GM10248 (cell line): ENCODE data around the gene LRRN4.
"Not testable (repeated sequence)": the region's sequence is repeated elsewhere in the genome, so short reads cannot be mapped to it uniquely, and the experiment has no call there.

ENCODE experiments used
- CTCF ChIA-PET: fragments of 300-600 bp; sonication (Branson Sonifier 250); formaldehyde crosslinking; extraction: SDS; loops from one replicate; lab custom pipeline; 2021; ENCODE audit warnings: antibody characterized with exemption; lab: Yijun Ruan, JAX
- POLR2A ChIA-PET: fragments of 350-650 bp; sonication (Branson Sonifier 250); formaldehyde crosslinking; extraction: SDS; loops from one replicate; lab custom pipeline; 2020; ENCODE audit warnings: antibody characterized with exemption; lab: Yijun Ruan, JAX
- DNase-seq: peaks from one replicate; pipeline ENCODE4 v3.0.0; 2012; ENCODE audit errors: extremely low spot score
- TF ChIP-seq, protein P1 (sequence below): IDR thresholded peaks from 2 replicates; pipeline ENCODE4 v1.5.1; 2012; ENCODE audit warnings: mild to moderate bottlenecking, low read depth; ENCODE audit errors: extremely low read depth, missing control alignments, control extremely low read depth

The LRRN4 gene

DNA sequence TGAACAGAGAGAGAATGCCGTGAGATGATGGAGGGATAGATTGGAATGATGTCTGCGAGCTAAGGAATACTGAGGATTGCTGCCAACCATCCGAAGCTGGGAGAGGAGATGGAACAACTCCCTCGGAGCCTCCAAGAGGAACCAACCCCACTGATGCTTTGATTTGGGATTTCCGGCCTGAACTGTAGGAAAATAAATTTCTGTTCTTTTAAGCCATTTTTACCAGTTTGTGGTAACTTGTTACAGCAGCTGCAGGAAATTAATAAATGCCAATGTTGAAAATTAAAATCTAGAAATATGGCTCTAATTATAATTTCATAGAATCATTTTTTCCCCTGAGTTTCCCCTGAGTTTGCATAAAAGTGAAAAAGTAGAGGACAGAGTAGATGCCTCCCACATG is 14.1 kb downstream of the LRRN4 start:
- TF ChIP-seq, protein P1, sequence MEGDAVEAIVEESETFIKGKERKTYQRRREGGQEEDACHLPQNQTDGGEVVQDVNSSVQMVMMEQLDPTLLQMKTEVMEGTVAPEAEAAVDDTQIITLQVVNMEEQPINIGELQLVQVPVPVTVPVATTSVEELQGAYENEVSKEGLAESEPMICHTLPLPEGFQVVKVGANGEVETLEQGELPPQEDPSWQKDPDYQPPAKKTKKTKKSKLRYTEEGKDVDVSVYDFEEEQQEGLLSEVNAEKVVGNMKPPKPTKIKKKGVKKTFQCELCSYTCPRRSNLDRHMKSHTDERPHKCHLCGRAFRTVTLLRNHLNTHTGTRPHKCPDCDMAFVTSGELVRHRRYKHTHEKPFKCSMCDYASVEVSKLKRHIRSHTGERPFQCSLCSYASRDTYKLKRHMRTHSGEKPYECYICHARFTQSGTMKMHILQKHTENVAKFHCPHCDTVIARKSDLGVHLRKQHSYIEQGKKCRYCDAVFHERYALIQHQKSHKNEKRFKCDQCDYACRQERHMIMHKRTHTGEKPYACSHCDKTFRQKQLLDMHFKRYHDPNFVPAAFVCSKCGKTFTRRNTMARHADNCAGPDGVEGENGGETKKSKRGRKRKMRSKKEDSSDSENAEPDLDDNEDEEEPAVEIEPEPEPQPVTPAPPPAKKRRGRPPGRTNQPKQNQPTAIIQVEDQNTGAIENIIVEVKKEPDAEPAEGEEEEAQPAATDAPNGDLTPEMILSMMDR: no peak
- ChIA-PET CTCF (interaction anchor here (1.5 to 1.6 kb wide), 2 partner anchors 15 to 510 kb away, joined by 4 to 5 read pairs; no protein-coding TSS in a partner anchor), POLR2A (no interaction called here)
- no peak for DNase-seq

DNA sequence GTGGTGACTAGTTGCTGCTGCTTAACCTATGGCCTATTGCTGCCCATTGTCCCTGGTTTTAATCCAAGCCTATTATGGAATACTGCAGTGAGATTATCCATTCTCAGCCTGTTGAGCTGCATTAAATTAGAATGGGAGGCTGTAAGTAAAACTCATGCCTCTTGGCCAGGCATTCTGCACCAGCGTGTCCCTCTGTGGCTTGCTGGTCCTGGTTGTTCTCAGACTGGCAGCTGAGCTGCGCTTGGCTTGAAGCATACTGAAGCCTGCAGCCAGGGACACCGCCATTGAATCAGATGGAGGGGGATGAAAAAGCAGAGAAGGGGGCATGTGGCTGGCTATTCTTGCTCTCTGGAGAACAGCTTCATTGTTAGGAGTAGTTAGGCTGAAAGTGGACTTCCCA is 15.6 kb downstream of the LRRN4 start:
- no peak for DNase-seq
- CTCF ChIA-PET: interaction anchor here (1.3 to 1.6 kb wide), 2 partner anchors 21 to 508 kb away, joined by 3 to 5 read pairs; no protein-coding TSS in a partner anchor
- POLR2A ChIA-PET: no interaction called here
- TF ChIP-seq, protein P1: no peak

GRCh38 chr20:6037082-6037481 is 16.8 kb downstream of the LRRN4 start:
- POLR2A ChIA-PET: no interaction called here
- TF ChIP-seq, protein P1: no peak

DNA sequence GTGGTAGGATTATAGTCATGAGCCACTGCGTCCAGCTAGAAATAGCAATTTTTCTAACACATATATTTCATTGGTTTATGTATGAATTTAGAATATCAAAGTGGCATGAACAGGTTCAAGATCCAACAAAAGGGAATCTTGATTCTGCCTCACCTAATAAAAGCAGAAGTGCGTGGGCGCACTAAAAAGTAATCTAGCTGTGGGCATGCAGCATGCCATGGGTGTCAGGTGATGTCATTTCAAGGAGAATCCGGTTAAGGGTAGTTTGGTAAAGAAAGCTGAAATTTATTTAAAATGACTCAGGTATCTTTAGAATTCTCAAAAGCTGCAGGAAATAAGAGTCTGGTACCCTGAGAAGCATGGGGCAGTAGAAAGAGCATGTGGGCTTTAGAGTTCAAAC is 17.6 kb downstream of the LRRN4 start:
- TF ChIP-seq, protein P1: no peak
- POLR2A ChIA-PET: no interaction called here
- CTCF ChIA-PET: no interaction called here
- no peak for DNase-seq

More at GRCh38 chr20:6037082-6037481, 16.8 kb downstream of the LRRN4 start:
- CTCF ChIA-PET: no interaction called here
- DNase-seq: no peak

DNA sequence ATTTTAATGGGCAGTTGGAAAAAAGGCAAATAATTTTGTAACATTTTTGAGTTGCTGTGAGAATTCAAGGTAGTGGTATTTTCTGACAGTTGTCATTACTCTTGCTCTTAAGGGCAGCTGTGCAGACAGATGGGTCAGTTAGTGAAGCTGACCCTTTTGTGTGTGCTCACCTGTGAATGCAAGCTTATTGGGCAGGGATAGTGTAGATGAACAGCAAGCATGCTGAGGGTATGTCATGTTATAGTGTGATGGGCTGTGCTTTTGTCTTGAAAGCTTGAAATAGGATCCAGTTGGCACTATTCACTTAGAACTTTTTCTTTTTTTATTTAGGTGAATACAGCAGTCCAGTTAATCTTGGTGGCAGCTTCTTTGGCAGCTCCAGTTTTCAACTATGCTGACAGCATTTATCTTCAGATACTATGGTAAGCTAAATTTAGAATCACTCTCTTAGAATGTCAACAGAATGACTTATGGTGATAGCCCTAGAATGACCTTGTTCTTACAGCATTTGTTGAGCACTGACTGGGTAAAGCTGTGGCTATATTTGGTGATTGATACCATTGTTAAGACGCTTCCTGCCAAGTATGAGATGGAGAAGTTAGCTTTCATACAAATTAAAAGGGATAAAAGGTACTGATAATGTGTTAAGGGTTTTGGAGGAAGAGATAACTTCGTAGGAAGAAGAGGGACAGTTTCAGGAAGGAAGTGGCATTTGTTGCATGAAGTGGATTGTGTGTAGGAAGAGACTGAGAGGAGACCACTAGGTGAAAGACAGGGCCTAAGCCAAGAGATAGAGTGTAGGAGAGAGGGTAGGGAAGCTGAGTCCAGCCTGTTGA is 19.5 kb downstream of the LRRN4 start:
- TF ChIP-seq, protein P1: no peak
- no peak for DNase-seq
- ChIA-PET POLR2A (interaction anchor here (0.6 kb wide), 1 partner anchor 21 kb away, joined by 4 read pairs; no protein-coding TSS in a partner anchor), CTCF (interaction anchor here (1.2 to 1.8 kb wide), 5 partner anchors 9 to 504 kb away, joined by 3 to 4 read pairs (median 4); no protein-coding TSS in a partner anchor)

DNA sequence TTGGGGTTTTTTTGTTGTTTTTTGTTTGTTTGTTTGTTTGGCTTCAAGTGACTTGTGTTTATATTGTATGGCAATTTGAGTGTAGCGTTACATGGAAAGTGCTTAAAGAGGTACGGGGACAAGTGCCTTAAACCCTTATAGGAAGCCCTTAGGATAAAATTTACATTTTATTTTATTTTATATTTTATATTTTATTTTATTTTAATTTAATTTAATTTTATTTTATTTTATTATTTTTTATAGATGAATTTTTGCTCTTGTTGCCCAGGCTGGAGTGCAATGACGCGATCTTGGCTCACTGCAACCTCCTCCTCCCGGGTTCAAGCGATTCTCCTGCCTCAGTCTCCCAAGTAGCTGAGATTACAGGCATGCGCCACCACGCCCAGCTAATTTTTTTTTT is 21.0 kb downstream of the LRRN4 start:
- POLR2A ChIA-PET, DNase-seq: not testable (repeated sequence)
- CTCF ChIA-PET: interaction anchor here (1.4 to 1.8 kb wide), 2 partner anchors 9 to 30 kb away, joined by 3 to 4 read pairs; no protein-coding TSS in a partner anchor
